NCI-H2227 treated with DMSO at 0.1 percent for 48 hours (cell line): ENCODE data around the gene TDRD15.
A peak's percentile ranks its signal among the peaks of the same experiment; 100 is the strongest.
"Not testable (repeated sequence)": the region's sequence is repeated elsewhere in the genome, so short reads cannot be mapped to it uniquely, and the experiment has no call there.

Experiments used
- DNase-seq: peaks from one replicate; lab custom pipeline; 2025; lab: John Stamatoyannopoulos, UW

Gene TDRD15

GRCh38 chr2:21123473-21124393 lies at the start of gene TDRD15:
TSS of gene TDRD15 (plus strand) at chr2:21123968. CDS start at chr2:21137468, 13,500 bp downstream.
- no peak for DNase-seq

GRCh38 chr2:21078296-21078695 lies 45.5 kb upstream of the TDRD15 start:
- no peak for DNase-seq

GRCh38 chr2:21083482-21083881 lies 40.3 kb upstream of the TDRD15 start:
- no peak for DNase-seq

- no peak for DNase-seq
Measured at GRCh38 chr2:21084401-21084800, 39.4 kb upstream of the TDRD15 start.

- no peak for DNase-seq
Measured at GRCh38 chr2:21092308-21092869, 31.4 kb upstream of the TDRD15 start.

GRCh38 chr2:21095178-21095577 lies 28.6 kb upstream of the TDRD15 start:
- no peak for DNase-seq

GRCh38 chr2:21095714-21096113 lies 28.1 kb upstream of the TDRD15 start:
- DNase-seq, result no peak

- DNase-seq, result no peak
Measured at GRCh38 chr2:21096458-21096857, 27.3 kb upstream of the TDRD15 start.

GRCh38 chr2:21097331-21097730 lies 26.4 kb upstream of the TDRD15 start:
- no peak for DNase-seq

- DNase-seq, result no peak
Measured at GRCh38 chr2:21098294-21098693, 25.5 kb upstream of the TDRD15 start.

GRCh38 chr2:21099281-21099907 lies 24.4 kb upstream of the TDRD15 start:
- DNase-seq, result no peak

- not testable (repeated sequence) for DNase-seq
Measured at GRCh38 chr2:21101514-21102155, 22.1 kb upstream of the TDRD15 start.

GRCh38 chr2:21102356-21102755 lies 21.4 kb upstream of the TDRD15 start:
- no peak for DNase-seq

- DNase-seq, result no peak
Measured at GRCh38 chr2:21103274-21103891, 20.4 kb upstream of the TDRD15 start.

- DNase-seq, result no peak
Measured at GRCh38 chr2:21104030-21104660, 19.6 kb upstream of the TDRD15 start.

- no peak for DNase-seq
Measured at GRCh38 chr2:21111012-21111411, 12.8 kb upstream of the TDRD15 start.

- DNase-seq, result no peak
Measured at GRCh38 chr2:21117688-21118087, 6.1 kb upstream of the TDRD15 start.

GRCh38 chr2:21118302-21118920 lies 5.4 kb upstream of the TDRD15 start:
- DNase-seq, result peak; percentile 6

GRCh38 chr2:21131861-21132260 lies 8.1 kb downstream of the TDRD15 start:
- no peak for DNase-seq

GRCh38 chr2:21135585-21135984 lies 11.8 kb downstream of the TDRD15 start:
- no peak for DNase-seq

GRCh38 chr2:21142149-21142548 lies 18.4 kb downstream of the TDRD15 start:
- no peak for DNase-seq
